ENCODE measurements around the gene PTPRM.

DNA sequence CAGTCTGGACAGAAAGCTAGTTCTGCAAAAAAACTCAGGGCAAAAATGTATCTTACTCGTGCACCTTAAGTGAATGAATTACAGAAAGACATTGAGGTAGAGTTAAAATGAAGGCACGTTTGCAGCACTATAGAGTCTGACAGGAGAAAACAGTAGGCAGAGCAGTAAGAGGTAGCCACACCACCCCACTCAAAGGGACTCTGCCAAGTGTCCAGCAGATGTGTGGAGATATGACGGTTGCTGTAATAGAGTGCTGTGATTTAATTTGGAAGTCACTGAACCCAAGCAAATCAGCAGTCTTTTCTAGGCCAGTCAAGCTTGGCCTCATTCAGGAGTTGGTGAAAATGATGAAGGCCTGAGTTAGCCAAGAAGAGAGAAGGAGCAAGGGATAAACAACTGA lies 464.4 kb downstream of the PTPRM start:
- TF ChIP-seq, protein P1, sequence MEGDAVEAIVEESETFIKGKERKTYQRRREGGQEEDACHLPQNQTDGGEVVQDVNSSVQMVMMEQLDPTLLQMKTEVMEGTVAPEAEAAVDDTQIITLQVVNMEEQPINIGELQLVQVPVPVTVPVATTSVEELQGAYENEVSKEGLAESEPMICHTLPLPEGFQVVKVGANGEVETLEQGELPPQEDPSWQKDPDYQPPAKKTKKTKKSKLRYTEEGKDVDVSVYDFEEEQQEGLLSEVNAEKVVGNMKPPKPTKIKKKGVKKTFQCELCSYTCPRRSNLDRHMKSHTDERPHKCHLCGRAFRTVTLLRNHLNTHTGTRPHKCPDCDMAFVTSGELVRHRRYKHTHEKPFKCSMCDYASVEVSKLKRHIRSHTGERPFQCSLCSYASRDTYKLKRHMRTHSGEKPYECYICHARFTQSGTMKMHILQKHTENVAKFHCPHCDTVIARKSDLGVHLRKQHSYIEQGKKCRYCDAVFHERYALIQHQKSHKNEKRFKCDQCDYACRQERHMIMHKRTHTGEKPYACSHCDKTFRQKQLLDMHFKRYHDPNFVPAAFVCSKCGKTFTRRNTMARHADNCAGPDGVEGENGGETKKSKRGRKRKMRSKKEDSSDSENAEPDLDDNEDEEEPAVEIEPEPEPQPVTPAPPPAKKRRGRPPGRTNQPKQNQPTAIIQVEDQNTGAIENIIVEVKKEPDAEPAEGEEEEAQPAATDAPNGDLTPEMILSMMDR (conservative IDR thresholded peaks at IDR 0.05; ENCODE audit: low read depth, low read length), result no peak
- no peak for TF ChIP-seq EZH2 (IDR thresholded peaks at IDR 0.05; ENCODE audit: borderline replicate concordance, low read depth, low read length, poor library complexity, severe bottlenecking)
